PC-3 (cell line): ENCODE results near the gene WNK2.

Source experiments
- EZH2 ChIP-seq: fragments of 300-600 bp; sonication (generic); IDR thresholded peaks from one replicate; pipeline ENCODE4 v1.6.1; 2017; ENCODE audit warnings: antibody characterized with exemption, mild to moderate bottlenecking, low read length; ENCODE audit not compliant: unreplicated experiment
- TF ChIP-seq, protein P1 (sequence below): fragments of 300-600 bp; sonication (generic); conservative IDR thresholded peaks from 2 replicates; pipeline ENCODE4 v1.5.1; 2017; ENCODE audit warnings: antibody characterized with exemption, low read depth, mild to moderate bottlenecking, low read length

DNA sequence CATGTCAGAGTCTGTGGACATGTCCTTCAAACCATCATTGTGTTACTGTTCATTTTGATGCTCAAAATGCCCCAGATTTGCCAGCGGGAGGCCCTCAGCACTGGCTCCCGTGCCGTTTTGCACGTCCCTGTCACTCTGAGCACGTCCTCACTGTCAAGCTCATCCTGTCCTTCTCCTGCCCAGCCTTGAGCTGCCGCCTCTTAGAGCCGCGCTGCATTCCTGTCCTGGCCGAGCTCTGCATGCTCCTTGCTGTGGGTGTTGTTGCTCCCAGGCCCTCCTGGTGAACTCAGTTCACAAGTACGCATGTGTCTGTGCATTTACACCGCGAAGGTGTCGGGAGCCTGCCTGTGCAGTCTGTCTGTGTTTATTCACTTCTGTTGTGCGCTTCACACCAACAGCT lies 62.2 kb downstream of the WNK2 start:
- no peak for TF ChIP-seq EZH2
- TF ChIP-seq, protein P1, sequence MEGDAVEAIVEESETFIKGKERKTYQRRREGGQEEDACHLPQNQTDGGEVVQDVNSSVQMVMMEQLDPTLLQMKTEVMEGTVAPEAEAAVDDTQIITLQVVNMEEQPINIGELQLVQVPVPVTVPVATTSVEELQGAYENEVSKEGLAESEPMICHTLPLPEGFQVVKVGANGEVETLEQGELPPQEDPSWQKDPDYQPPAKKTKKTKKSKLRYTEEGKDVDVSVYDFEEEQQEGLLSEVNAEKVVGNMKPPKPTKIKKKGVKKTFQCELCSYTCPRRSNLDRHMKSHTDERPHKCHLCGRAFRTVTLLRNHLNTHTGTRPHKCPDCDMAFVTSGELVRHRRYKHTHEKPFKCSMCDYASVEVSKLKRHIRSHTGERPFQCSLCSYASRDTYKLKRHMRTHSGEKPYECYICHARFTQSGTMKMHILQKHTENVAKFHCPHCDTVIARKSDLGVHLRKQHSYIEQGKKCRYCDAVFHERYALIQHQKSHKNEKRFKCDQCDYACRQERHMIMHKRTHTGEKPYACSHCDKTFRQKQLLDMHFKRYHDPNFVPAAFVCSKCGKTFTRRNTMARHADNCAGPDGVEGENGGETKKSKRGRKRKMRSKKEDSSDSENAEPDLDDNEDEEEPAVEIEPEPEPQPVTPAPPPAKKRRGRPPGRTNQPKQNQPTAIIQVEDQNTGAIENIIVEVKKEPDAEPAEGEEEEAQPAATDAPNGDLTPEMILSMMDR: no peak
